Central memory CD4-positive, alpha-beta T cell (primary cell): ENCODE measurements around the gene MED29.

Source experiments
- DNase-seq: peaks from one replicate; pipeline ENCODE4 v3.0.0; 2022

The MED29 gene

GRCh38 chr19:39433480-39434079 lies 42.4 kb downstream of the MED29 start:
- no peak for DNase-seq

GRCh38 chr19:39434123-39435076 lies 43.2 kb downstream of the MED29 start:
- no peak for DNase-seq

- DNase-seq: peak; percentile 98
These were observed 44.5 kb downstream of the MED29 start, which contains the start of gene RPS16 for GRCh38 chr19:39435499-39436349. Gene RPS16 (minus strand): TSS chr19:39435949. CDS start chr19:39435895, 54 bp downstream.

GRCh38 chr19:39436350-39436716 lies 45.2 kb downstream of the MED29 start:
- no peak for DNase-seq

- no peak for DNase-seq
These were observed 47.2 kb downstream of the MED29 start for GRCh38 chr19:39438270-39438934.

- no peak for DNase-seq
These were observed 53.5 kb downstream of the MED29 start for GRCh38 chr19:39444598-39445195.

- DNase-seq: peak; percentile 98
These were observed 54.3 kb downstream of the MED29 start, which contains the start of gene SUPT5H for GRCh38 chr19:39445196-39446111. Gene SUPT5H (plus strand): TSS chr19:39445582. CDS start chr19:39445891, 309 bp downstream.

GRCh38 chr19:39446365-39447084 lies 55.3 kb downstream of the MED29 start:
- no peak for DNase-seq

- no peak for DNase-seq
These were observed 57.1 kb downstream of the MED29 start for GRCh38 chr19:39448271-39448670.

- no peak for DNase-seq
These were observed 58.1 kb downstream of the MED29 start for GRCh38 chr19:39449116-39449797.
